HepG2 (cell line): ENCODE measurements around the gene GFPT2. TPM values are rescaled to one million over a fixed set of nuclear protein-coding genes. Genes with fewer than 3 reads are reported as not detected.

Experiments
- ATAC-seq: fragments of 200-7000 bp; cut with Tn5 transposase; 3 replicates; pipeline ENCODE4 v1.9.1; 2020; ENCODE audit warnings: mild to moderate bottlenecking, moderate library complexity
- BruUV-seq: library from RNA; stranded (reverse); fragments of 400-500 nt; replicated peaks from 2 replicates; lab custom pipeline; 2021; lab: Mats Ljungman, UMichigan
- CTCF ChIA-PET: fragments of 300-600 bp; formaldehyde crosslinking; extraction: SDS; loops from one replicate; lab custom pipeline; 2021; ENCODE audit warnings: low total read pairs, inconsistent platforms, low intra/inter-chr PET ratio; lab: Yijun Ruan, JAX
- POLR2A ChIA-PET: fragments of 350-600 bp; sonication (Branson Sonifier 250); formaldehyde crosslinking; loops from one replicate; lab custom pipeline; 2020; ENCODE audit warnings: antibody characterized with exemption, inconsistent platforms; lab: Yijun Ruan, JAX
- DNase-seq: peaks from one replicate; pipeline ENCODE4 v3.0.0-alpha.2; 2015; ENCODE audit warnings: low spot score
- FAIRE-seq: peaks from 3 replicates; lab custom pipeline; 2011; peaks lifted over from hg19 to GRCh38; lab: Jason Lieb, UNC
- H2AFZ ChIP-seq: one replicate; pipeline ENCODE4 v1.6.1; 2011; ENCODE audit warnings: low read length, inconsistent platforms
- H3K27ac ChIP-seq: fragments of 300-600 bp; 3 replicates; pipeline ENCODE4 v1.8.0; 2011; ENCODE audit warnings: mixed run types, mild to moderate bottlenecking, mixed read lengths, low read length, inconsistent platforms; ENCODE audit not compliant: insufficient read depth; ENCODE audit errors: extremely low read length
- H3K27me3 ChIP-seq, 2 experiments: fragments of 200-600 bp in 1 of 2; 2 replicates in 1 of 2; 3 replicates in 1 of 2; pipeline versions ENCODE4 v1.6.0 to v1.8.0; 2011; ENCODE audit warnings: low read length in 2 of 2, mild to moderate bottlenecking in 2 of 2, moderate library complexity in 2 of 2, inconsistent platforms in 1 of 2; ENCODE audit not compliant: insufficient read depth in 2 of 2, control insufficient read depth in 1 of 2
- H3K36me3 ChIP-seq, 2 experiments: fragments of 200-600 bp in 1 of 2; replicated peaks in 1 of 2; 2 replicates in 1 of 2; 3 replicates in 1 of 2; pipeline versions ENCODE4 v1.5.1 to v1.8.0; 2011; ENCODE audit warnings: low read length in 2 of 2, inconsistent platforms in 1 of 2; ENCODE audit not compliant: insufficient read depth in 2 of 2, control insufficient read depth in 1 of 2
- H3K4me1 ChIP-seq: 2 replicates; pipeline ENCODE4 v1.5.1; 2012; ENCODE audit warnings: low read length, inconsistent platforms; ENCODE audit not compliant: insufficient read depth
- H3K4me2 ChIP-seq: 2 replicates; pipeline ENCODE4 v1.6.0; 2011; ENCODE audit warnings: low read depth, low read length, inconsistent platforms
- H3K4me3 ChIP-seq, 3 experiments: fragments of 200-600 bp in 1 of 3; sonication (generic), shearing (Covaris generic) in 1 of 3; replicated peaks in 1 of 3; 2 replicates each; pipeline ENCODE4 v1.5.1; 2011 to 2016; ENCODE audit warnings: low read length in 3 of 3, inconsistent platforms in 2 of 3, low read depth in 2 of 3, mild to moderate bottlenecking in 2 of 3, control low read depth in 1 of 3, mixed read lengths in 1 of 3; ENCODE audit not compliant: insufficient read depth in 1 of 3
- H3K79me2 ChIP-seq: one replicate; pipeline ENCODE4 v1.6.1; 2011; ENCODE audit warnings: low read length, inconsistent platforms; ENCODE audit not compliant: insufficient read depth
- H3K9ac ChIP-seq: 2 replicates; pipeline ENCODE4 v1.6.0; 2011; ENCODE audit warnings: mild to moderate bottlenecking, low read depth, low read length, inconsistent platforms; ENCODE audit not compliant: insufficient read depth
- H3K9me3 ChIP-seq: 2 replicates; pipeline ENCODE4 v1.5.1; 2012; ENCODE audit warnings: mild to moderate bottlenecking, low read length
- H4K20me1 ChIP-seq: 2 replicates; pipeline ENCODE4 v1.6.0; 2011; ENCODE audit warnings: inconsistent platforms, mild to moderate bottlenecking, low read length, moderate library complexity; ENCODE audit not compliant: insufficient read depth
- CAMTA2 ChIP-seq: sonication (generic); formaldehyde crosslinking; IDR thresholded peaks from 2 replicates; pipeline ENCODE4 v1.4.0; 2020; ENCODE audit warnings: mild to moderate bottlenecking, missing genetic modification reagents, borderline replicate concordance
- CC2D1A ChIP-seq: sonication (generic); formaldehyde crosslinking; IDR thresholded peaks from 2 replicates; pipeline ENCODE4 v1.8.1; 2023; ENCODE audit warnings: mild to moderate bottlenecking, missing genetic modification reagents
- FOXM1 ChIP-seq: sonication (generic); formaldehyde crosslinking; IDR thresholded peaks from 2 replicates; pipeline ENCODE4 v1.5.0; 2020; ENCODE audit warnings: missing genetic modification reagents
- HDAC1 ChIP-seq: sonication (generic); formaldehyde crosslinking; IDR thresholded peaks from 2 replicates; pipeline ENCODE4 v1.5.1; 2020; ENCODE audit warnings: mild to moderate bottlenecking, missing genetic modification reagents
- HOXA3 ChIP-seq: sonication (generic); formaldehyde crosslinking; IDR thresholded peaks from 2 replicates; pipeline ENCODE4 v1.5.0; 2020; ENCODE audit warnings: missing genetic modification reagents
- JARID2 ChIP-seq: sonication (generic); formaldehyde crosslinking; IDR thresholded peaks from 2 replicates; pipeline ENCODE4 v1.8.1; 2023; ENCODE audit warnings: missing genetic modification reagents, inconsistent platforms; ENCODE audit not compliant: insufficient replicate concordance
- JDP2 ChIP-seq: sonication (generic); formaldehyde crosslinking; IDR thresholded peaks from 2 replicates; pipeline ENCODE4 v1.8.1; 2022; ENCODE audit warnings: missing genetic modification reagents, borderline replicate concordance
- MIER3 ChIP-seq: IDR thresholded peaks from 2 replicates; pipeline ENCODE4 v1.6.1; 2016; ENCODE audit warnings: missing compliant biosample characterization, borderline replicate concordance
- POLR2AphosphoS5 ChIP-seq: IDR thresholded peaks from 2 replicates; pipeline ENCODE4 v1.6.1; 2012; ENCODE audit warnings: low read depth, low read length
- STAG1 ChIP-seq: sonication (generic); formaldehyde crosslinking; IDR thresholded peaks from 2 replicates; pipeline ENCODE4 v1.4.0; 2020; ENCODE audit warnings: missing genetic modification reagents
- STAT5B ChIP-seq: sonication (generic); formaldehyde crosslinking; IDR thresholded peaks from 2 replicates; pipeline ENCODE4 v1.4.0; 2020; ENCODE audit warnings: missing genetic modification reagents
- XBP1 ChIP-seq: sonication (generic); formaldehyde crosslinking; IDR thresholded peaks from 2 replicates; pipeline ENCODE4 v1.5.0; 2020; ENCODE audit warnings: missing genetic modification reagents
- ZNF354B ChIP-seq: sonication (generic); formaldehyde crosslinking; IDR thresholded peaks from 2 replicates; pipeline ENCODE4 v1.8.0; 2022; ENCODE audit warnings: mild to moderate bottlenecking, missing genetic modification reagents
- ZNF468 ChIP-seq: sonication (generic); formaldehyde crosslinking; IDR thresholded peaks from 2 replicates; pipeline ENCODE4 v1.8.0; 2022; ENCODE audit warnings: mild to moderate bottlenecking, moderate library complexity, missing genetic modification reagents
- WGBS: methylation state at CpG from one replicate; pipeline ENCODE4 v1.1.6; 2017; ENCODE audit warnings: low lambda C conversion rate; 5-methylcytosine and 5-hydroxymethylcytosine counted together
- in situ Hi-C: cut with HindIII; loops from 2 replicates; pipeline ENCODE4 v1.10.0; 2017; ENCODE audit warnings: low pct_unique_long_range_greater_than_20kb; ENCODE audit not compliant: extremely low pct_ligation_motif_present
- intact Hi-C: fragments of 100-400 bp; cut with micrococcal nuclease; formaldehyde crosslinking; loops from one replicate; pipeline ENCODE4 v1.10.0; 2022; ENCODE audit not compliant: unreplicated experiment
- polyA plus RNA-seq, 8 experiments: library from polyadenylated mRNA; depleted of rRNA in 3 of 8; stranded (reverse) in 7 of 8; unstranded in 1 of 8; fragments of >200 nt; fragmentation: Illumina TruSeq in 4 of 8; extraction: Trizol in 4 of 8; gene quantifications; 2 replicates each; pipeline versions ENCODE4 v1.2.1 to v1.2.3, GENCODE V29; 2011 to 2016; ENCODE audit warnings: low read depth in 4 of 8, missing spikeins in 1 of 8, mixed read lengths in 1 of 8; ENCODE audit not compliant: insufficient read depth in 1 of 8
- total RNA-seq, 5 experiments: library from RNA; depleted of rRNA; stranded (reverse); fragments of >200 nt; fragmentation: Illumina TruSeq; extraction: Trizol; gene quantifications; 2 replicates each; pipeline ENCODE4 v1.2.3, GENCODE V29; 2016; ENCODE audit warnings: low read depth in 1 of 5

The GFPT2 gene
- total and polyA plus RNA-seq, 2 of the 13 experiments (the other 11 are each of a cell fraction or from before 2014, with no cell fraction given) = 0.18 TPM

DNA sequence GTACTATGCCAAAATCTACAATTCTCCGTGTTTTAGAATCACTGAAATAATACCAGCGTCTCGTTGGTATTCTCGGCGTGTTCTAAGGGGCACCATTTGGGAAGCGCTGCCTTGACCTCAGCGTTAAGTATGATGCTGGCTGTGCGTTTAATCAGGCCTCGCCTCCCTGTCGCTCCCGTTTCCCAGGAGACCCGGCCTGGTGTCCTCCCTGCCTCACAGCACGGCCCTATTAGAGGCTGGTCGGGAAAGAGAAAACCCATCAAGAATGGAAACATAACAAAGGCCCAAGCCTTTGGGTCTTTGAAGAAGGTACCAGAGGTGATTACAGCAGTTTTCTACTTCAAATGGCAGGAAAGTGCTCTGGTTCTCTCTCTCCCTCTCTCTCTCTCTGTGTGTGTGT lies 30.0 kb downstream of the GFPT2 start:
- H3K27me3 ChIP-seq = peaks cover 3 to 4% of the 10 kb centered on the region in 2 experiments; a peak in 2 of 5 replicates
- no peaks in the 10 kb centered on the region for H4K20me1 ChIP-seq
- H3K4me3 ChIP-seq = no peak overlapping the region
- H3K4me2 ChIP-seq = no peak overlapping the region
- WGBS = 72% methylated on average over 14 of the region's 14 CpGs
- no peak for ATAC-seq
- H3K36me3 ChIP-seq = no peaks in the 10 kb centered on the region
- ChIA-PET CTCF (no interaction called here), POLR2A (no interaction called here)
- no peak for DNase-seq
- no peaks in the 10 kb centered on the region for H3K79me2 ChIP-seq
- no peaks in the 10 kb centered on the region for H3K9me3 ChIP-seq
- no peaks in the 10 kb centered on the region for H3K4me1 ChIP-seq
- FAIRE-seq = no peak
- H3K9ac ChIP-seq = no peak overlapping the region
- no peak for TF ChIP-seq MIER3 (CRISPR knock-in tag)
- no peak for TF ChIP-seq CC2D1A (CRISPR knock-in tag)
- no peak for TF ChIP-seq JDP2
- no peak for TF ChIP-seq HDAC1 (CRISPR knock-in tag)
- TF ChIP-seq JARID2 (CRISPR knock-in tag) = no peak
- no peak for TF ChIP-seq XBP1
- no peak for TF ChIP-seq ZNF468 (CRISPR knock-in tag)
- TF ChIP-seq STAT5B = no peak
- no peak for TF ChIP-seq POLR2AphosphoS5
- no peak for TF ChIP-seq STAG1 (CRISPR knock-in tag)
- no peak for TF ChIP-seq CAMTA2 (CRISPR knock-in tag)
- no peak for TF ChIP-seq HOXA3 (CRISPR knock-in tag)
- no peak for TF ChIP-seq ZNF354B (CRISPR knock-in tag)
- no peak for TF ChIP-seq FOXM1 (CRISPR knock-in tag)
- H3K27ac ChIP-seq = no peak overlapping the region
- no TSS peak for BruUV-seq
- intact Hi-C loops = loop anchor here (10.0 kb wide), 1 partner anchor 198 kb away; no protein-coding TSS in a partner anchor
- H2AFZ ChIP-seq = no peak overlapping the region
- in situ Hi-C loops = loop anchor here (10.0 kb wide), 1 partner anchor 118 kb away; the partner anchor contains the start of gene RASGEF1C
